Measurements from ENCODE around the gene LRRC46. TPM values are rescaled to one million over a fixed set of nuclear protein-coding genes. Genes with fewer than 3 reads are reported as not detected.

LRRC46 gene
- total and polyA plus RNA-seq, 4 donors: 9.3 to 25.3 (median 10.7) TPM

GRCh38 chr17:47877368-47878034 is 46.0 kb downstream of the LRRC46 start:
- no peak overlapping the region for H3K9ac ChIP-seq (ENCODE audit: insufficient read depth in 1 of 2, low read length in 2 of 2)
- no peak for TF ChIP-seq CTCF (IDR thresholded peaks at IDR 0.05; ENCODE audit: control extremely low read depth, extremely low read depth)
- H3K27ac ChIP-seq (ENCODE audit: low read depth in 1 of 2, low read length in 1 of 2): peak overlapping the region in 1 of 2 donors; percentile 32
- ATAC-seq (ENCODE audit: insufficient read depth, low FRiP score): no peak
- DNase-seq: peak; percentile 32 to 71 (median 46)
- H3K36me3 ChIP-seq (ENCODE audit: control insufficient read depth in 4 of 4, insufficient read depth in 4 of 4, low read length in 4 of 4): no peaks in the 10 kb centered on the region
- no peaks in the 10 kb centered on the region for H3K9me3 ChIP-seq (ENCODE audit: control insufficient read depth in 4 of 4, insufficient read depth in 3 of 4, low read length in 3 of 4)
- H3K4me3 ChIP-seq: no peak overlapping the region
- 54 to 56% methylated on average over 8 to 9 of the region's 9 CpGs for WGBS, 2 donors
- no peaks in the 10 kb centered on the region for H3K27me3 ChIP-seq (ENCODE audit: control insufficient read depth in 3 of 3, insufficient read depth in 3 of 3, low read length in 2 of 3)
- peaks cover 0 to 32% (median 12%) of the 10 kb centered on the region in 5 donors for H3K4me1 ChIP-seq (ENCODE audit: control insufficient read depth in 5 of 5, insufficient read depth in 5 of 5, low read length in 5 of 5)

GRCh38 chr17:47878203-47879027 is 46.9 kb downstream of the LRRC46 start:
- no peak for DNase-seq
- no peak for TF ChIP-seq CTCF (IDR thresholded peaks at IDR 0.05; ENCODE audit: control extremely low read depth, extremely low read depth)
- no peaks in the 10 kb centered on the region for H3K36me3 ChIP-seq (ENCODE audit: control insufficient read depth in 4 of 4, insufficient read depth in 4 of 4, low read length in 4 of 4)
- peaks cover 0 to 28% (median 16%) of the 10 kb centered on the region in 5 donors for H3K4me1 ChIP-seq (ENCODE audit: control insufficient read depth in 5 of 5, insufficient read depth in 5 of 5, low read length in 5 of 5)
- ATAC-seq (ENCODE audit: insufficient read depth, low FRiP score): no peak
- no peak overlapping the region for H3K4me3 ChIP-seq
- no peaks in the 10 kb centered on the region for H3K27me3 ChIP-seq (ENCODE audit: control insufficient read depth in 3 of 3, insufficient read depth in 3 of 3, low read length in 2 of 3)
- H3K27ac ChIP-seq (ENCODE audit: low read depth in 1 of 2, low read length in 1 of 2): no peak overlapping the region
- no peaks in the 10 kb centered on the region for H3K9me3 ChIP-seq (ENCODE audit: control insufficient read depth in 4 of 4, insufficient read depth in 3 of 4, low read length in 3 of 4)
- WGBS, 2 donors: 66 to 80% methylated on average over 10 of the region's 10 CpGs
- no peak overlapping the region for H3K9ac ChIP-seq (ENCODE audit: insufficient read depth in 1 of 2, low read length in 2 of 2)

- Histone ChIP-seq H3K36me3 (ENCODE audit: control insufficient read depth in 4 of 4, insufficient read depth in 4 of 4, low read length in 4 of 4) (no peaks in the 10 kb centered on the region), H3K9me3 (ENCODE audit: control insufficient read depth in 4 of 4, insufficient read depth in 3 of 4, low read length in 3 of 4) (no peaks in the 10 kb centered on the region), H3K27ac (ENCODE audit: low read depth in 1 of 2, low read length in 1 of 2) (no peak overlapping the region), H3K27me3 (ENCODE audit: control insufficient read depth in 3 of 3, insufficient read depth in 3 of 3, low read length in 2 of 3) (no peaks in the 10 kb centered on the region), H3K4me1 (ENCODE audit: control insufficient read depth in 5 of 5, insufficient read depth in 5 of 5, low read length in 5 of 5) (peaks cover 0 to 35% (median 16%) of the 10 kb centered on the region in 5 donors), H3K9ac (ENCODE audit: insufficient read depth in 1 of 2, low read length in 2 of 2) (no peak overlapping the region), H3K4me3 (no peak overlapping the region)
- 47 to 59% methylated on average over 2 of the region's 2 CpGs for WGBS, 2 donors
- TF ChIP-seq CTCF (IDR thresholded peaks at IDR 0.05; ENCODE audit: control extremely low read depth, extremely low read depth): no peak
- DNase-seq (no peak), ATAC-seq (ENCODE audit: insufficient read depth, low FRiP score) (no peak)
These were observed 47.6 kb downstream of the LRRC46 start for GRCh38 chr17:47879028-47879585.
